Glomerular visceral epithelial cell (primary cell): ENCODE measurements around the gene PLBD1.
A peak's percentile ranks its signal among the peaks of the same experiment; 100 is the strongest.

ENCODE experiments used
- DNase-seq: peaks from one replicate; pipeline ENCODE4 v3.0.0-alpha.2; 2016; ENCODE audit errors: extremely low spot score

PLBD1 gene

GRCh38 chr12:14567351-14568162 lies at the start of gene PLBD1:
PLBD1 (minus strand) TSS chr12:14567883; CDS start chr12:14567696, 187 bp downstream.
- peak; percentile 6 for DNase-seq

GRCh38 chr12:14614704-14615121 lies 47.0 kb upstream of the PLBD1 start:
- no peak for DNase-seq

- DNase-seq, result no peak
These were observed 46.0 kb upstream of the PLBD1 start for GRCh38 chr12:14613718-14614117.

GRCh38 chr12:14612898-14613445 lies 45.3 kb upstream of the PLBD1 start:
- DNase-seq, result no peak

GRCh38 chr12:14612250-14612649 lies 44.6 kb upstream of the PLBD1 start:
- DNase-seq, result no peak

- no peak for DNase-seq
These were observed 44.0 kb upstream of the PLBD1 start for GRCh38 chr12:14611640-14612203.

GRCh38 chr12:14607568-14607967 lies 39.9 kb upstream of the PLBD1 start:
- DNase-seq, result no peak

- DNase-seq, result no peak
These were observed 37.8 kb upstream of the PLBD1 start for GRCh38 chr12:14605401-14605989.

- DNase-seq, result no peak
These were observed 34.2 kb upstream of the PLBD1 start for GRCh38 chr12:14601692-14602478.

GRCh38 chr12:14597480-14597879 lies 29.8 kb upstream of the PLBD1 start:
- DNase-seq, result no peak

- DNase-seq, result no peak
These were observed 24.0 kb upstream of the PLBD1 start for GRCh38 chr12:14591719-14592118.

GRCh38 chr12:14589169-14590004 lies 21.7 kb upstream of the PLBD1 start:
- no peak for DNase-seq

GRCh38 chr12:14588571-14588970 lies 20.9 kb upstream of the PLBD1 start:
- no peak for DNase-seq

GRCh38 chr12:14578646-14579045 lies 11.0 kb upstream of the PLBD1 start:
- no peak for DNase-seq

GRCh38 chr12:14577344-14577743 lies 9.7 kb upstream of the PLBD1 start:
- no peak for DNase-seq

- no peak for DNase-seq
These were observed 9.2 kb upstream of the PLBD1 start for GRCh38 chr12:14576896-14577295.

GRCh38 chr12:14575585-14575984 lies 7.9 kb upstream of the PLBD1 start:
- DNase-seq, result no peak

GRCh38 chr12:14573118-14573517 lies 5.4 kb upstream of the PLBD1 start:
- DNase-seq, result no peak

GRCh38 chr12:14572401-14572800 lies 4.7 kb upstream of the PLBD1 start:
- DNase-seq, result no peak

GRCh38 chr12:14571779-14572178 lies 4.1 kb upstream of the PLBD1 start:
- DNase-seq, result no peak

GRCh38 chr12:14570231-14570630 lies 2.5 kb upstream of the PLBD1 start:
- DNase-seq, result no peak
